GM19397 (cell line): ENCODE results near the gene IFRD2.
"Not testable (repeated sequence)": the region's sequence is repeated elsewhere in the genome, so short reads cannot be mapped to it uniquely, and the experiment has no call there.

Source experiments
- ATAC-seq: cut with Tn5 transposase; IDR thresholded peaks from one replicate; pipeline ENCODE4 v1.9.1; 2021; ENCODE audit warnings: mild to moderate bottlenecking, moderate library complexity; ENCODE audit not compliant: unreplicated experiment

The IFRD2 gene

GRCh38 chr3:50324351-50325112 lies 32.3 kb upstream of the IFRD2 start:
- ATAC-seq: no peak

GRCh38 chr3:50323614-50324199 lies 31.5 kb upstream of the IFRD2 start:
- no peak for ATAC-seq

- no peak for ATAC-seq
Observed at GRCh38 chr3:50323092-50323600, 30.9 kb upstream of the IFRD2 start.

- ATAC-seq: no peak
Observed at GRCh38 chr3:50322386-50323091, 30.3 kb upstream of the IFRD2 start, which contains the start of gene HYAL2. Gene HYAL2, minus strand, starts transcription at chr3:50322745. Its CDS starts 2,256 bp downstream, at chr3:50320489.

- no peak for ATAC-seq
Observed at GRCh38 chr3:50322115-50322385, 29.8 kb upstream of the IFRD2 start.

- peak; percentile 80 for ATAC-seq
Observed at GRCh38 chr3:50321336-50322114, 29.3 kb upstream of the IFRD2 start.

GRCh38 chr3:50320853-50321335 lies 28.7 kb upstream of the IFRD2 start:
- peak; percentile 55 for ATAC-seq

GRCh38 chr3:50319894-50320625 lies 27.8 kb upstream of the IFRD2 start:
- ATAC-seq: no peak

- ATAC-seq: no peak
Observed at GRCh38 chr3:50319181-50319893, 27.1 kb upstream of the IFRD2 start.

GRCh38 chr3:50318615-50319014 lies 26.4 kb upstream of the IFRD2 start:
- no peak for ATAC-seq

GRCh38 chr3:50318163-50318562 lies 25.9 kb upstream of the IFRD2 start:
- no peak for ATAC-seq

- no peak for ATAC-seq
Observed at GRCh38 chr3:50317300-50317699, 25.1 kb upstream of the IFRD2 start.

GRCh38 chr3:50316657-50317242 lies 24.5 kb upstream of the IFRD2 start:
- no peak for ATAC-seq

GRCh38 chr3:50314816-50315215 lies 22.6 kb upstream of the IFRD2 start:
- ATAC-seq: no peak

- ATAC-seq: no peak
Observed at GRCh38 chr3:50314342-50314741, 22.1 kb upstream of the IFRD2 start.

- ATAC-seq: not testable (repeated sequence)
Observed at GRCh38 chr3:50312041-50312440, 19.8 kb upstream of the IFRD2 start.

GRCh38 chr3:50304601-50305000 lies 12.4 kb upstream of the IFRD2 start:
- no peak for ATAC-seq

GRCh38 chr3:50303013-50303815 lies 11.0 kb upstream of the IFRD2 start, which contains the start of gene HYAL1:
Gene HYAL1, minus strand, starts transcription at chr3:50303574. Its CDS starts 618 bp downstream, at chr3:50302956.
- no peak for ATAC-seq
